Activated B cell treated with CpG ODN at 0.5 μM for 24 hours (primary cell): ENCODE measurements around the gene TSN. TPM values are rescaled to one million over a fixed set of nuclear protein-coding genes. Genes with fewer than 3 reads are reported as not detected.
"Not testable (repeated sequence)": the region's sequence is repeated elsewhere in the genome, so short reads cannot be mapped to it uniquely, and the experiment has no call there.

ENCODE experiments used
- ATAC-seq: fragments of 200-7000 bp; cut with Tn5 transposase; one replicate; pipeline ENCODE4 v1.10.0; 2021; ENCODE audit warnings: low read depth, mild to moderate bottlenecking, moderate library complexity
- CTCF ChIA-PET: fragments of 350-600 bp; sonication (Branson Sonifier 250); formaldehyde crosslinking; loops from one replicate; lab custom pipeline; 2021; ENCODE audit warnings: antibody characterized with exemption; lab: Charles Lee
- POLR2A ChIA-PET: fragments of 350-600 bp; sonication (Branson Sonifier 250); formaldehyde crosslinking; loops from one replicate; lab custom pipeline; 2021; ENCODE audit warnings: antibody characterized with exemption; lab: Charles Lee
- DNase-seq: peaks from one replicate; pipeline ENCODE4 v3.0.0; 2022
- H3K27ac Mint-ChIP-seq: one replicate; pipeline ENCODE4 v1.8.0; 2020; ENCODE audit warnings: mixed read lengths
- H3K27me3 Mint-ChIP-seq: one replicate; pipeline ENCODE4 v1.8.0; 2021; ENCODE audit warnings: mixed read lengths
- H3K36me3 Mint-ChIP-seq: one replicate; pipeline ENCODE4 v1.8.0; 2021; ENCODE audit warnings: low read depth, mixed read lengths
- H3K4me1 Mint-ChIP-seq: one replicate; pipeline ENCODE4 v1.8.0; 2021; ENCODE audit warnings: mixed read lengths
- H3K4me3 Mint-ChIP-seq: one replicate; pipeline ENCODE4 v1.8.0; 2020; ENCODE audit warnings: mild to moderate bottlenecking, mixed read lengths
- H3K9me3 Mint-ChIP-seq: one replicate; pipeline ENCODE4 v1.8.0; 2020; ENCODE audit warnings: mixed read lengths
- CTCF ChIP-seq: fragments of 200-600 bp; IDR thresholded peaks from one replicate; pipeline ENCODE4 v1.8.0; 2022; ENCODE audit warnings: antibody characterized with exemption, mild to moderate bottlenecking
- intact Hi-C: fragments of 100-400 bp; cut with micrococcal nuclease; formaldehyde crosslinking; loops from one replicate; pipeline ENCODE4 v1.15.1; 2024
- total RNA-seq: library from RNA; stranded (reverse); gene quantifications from 2 replicates; pipeline ENCODE4 v1.2.3, GENCODE V29; 2022

TSN gene
- total RNA-seq, 1 donor from 2014 or later = 60.8 TPM

DNA sequence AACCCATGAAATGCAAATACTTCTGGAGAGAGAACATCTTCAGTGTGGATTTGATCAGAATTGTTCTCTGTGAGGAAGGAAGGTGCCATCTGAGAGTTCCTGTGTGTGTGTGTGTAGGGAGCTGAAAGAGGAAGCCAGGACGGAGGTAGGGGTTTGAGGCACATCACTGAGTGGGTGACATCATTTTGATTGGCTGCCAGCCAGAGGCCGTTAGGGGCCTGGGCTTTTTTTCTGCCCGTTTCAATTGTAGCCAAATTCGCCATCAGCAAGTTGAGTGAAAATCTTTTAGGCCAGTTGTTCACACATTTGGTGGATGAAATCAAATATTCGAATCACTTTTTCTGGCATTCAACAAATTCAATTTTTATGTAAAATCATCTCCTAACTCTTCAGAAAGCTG is 48.9 kb downstream of the TSN start:
- intact Hi-C loops = no loop called here
- ChIA-PET POLR2A (interaction anchor here (0.7 kb wide), 1 partner anchor 48 kb away, joined by 3 read pairs; no protein-coding TSS in a partner anchor), CTCF (no interaction called here)
- Mint-ChIP-seq H3K36me3 (peaks cover 4% of the 10 kb centered on the region), H3K9me3 (peaks cover 8% of the 10 kb centered on the region), H3K27me3 (peaks cover 2% of the 10 kb centered on the region), H3K4me3 (no peak overlapping the region), H3K27ac (no peak overlapping the region), H3K4me1 (peaks cover 15% of the 10 kb centered on the region)
- ATAC-seq = no peak
- no peak for DNase-seq
- no peak for TF ChIP-seq CTCF

DNA sequence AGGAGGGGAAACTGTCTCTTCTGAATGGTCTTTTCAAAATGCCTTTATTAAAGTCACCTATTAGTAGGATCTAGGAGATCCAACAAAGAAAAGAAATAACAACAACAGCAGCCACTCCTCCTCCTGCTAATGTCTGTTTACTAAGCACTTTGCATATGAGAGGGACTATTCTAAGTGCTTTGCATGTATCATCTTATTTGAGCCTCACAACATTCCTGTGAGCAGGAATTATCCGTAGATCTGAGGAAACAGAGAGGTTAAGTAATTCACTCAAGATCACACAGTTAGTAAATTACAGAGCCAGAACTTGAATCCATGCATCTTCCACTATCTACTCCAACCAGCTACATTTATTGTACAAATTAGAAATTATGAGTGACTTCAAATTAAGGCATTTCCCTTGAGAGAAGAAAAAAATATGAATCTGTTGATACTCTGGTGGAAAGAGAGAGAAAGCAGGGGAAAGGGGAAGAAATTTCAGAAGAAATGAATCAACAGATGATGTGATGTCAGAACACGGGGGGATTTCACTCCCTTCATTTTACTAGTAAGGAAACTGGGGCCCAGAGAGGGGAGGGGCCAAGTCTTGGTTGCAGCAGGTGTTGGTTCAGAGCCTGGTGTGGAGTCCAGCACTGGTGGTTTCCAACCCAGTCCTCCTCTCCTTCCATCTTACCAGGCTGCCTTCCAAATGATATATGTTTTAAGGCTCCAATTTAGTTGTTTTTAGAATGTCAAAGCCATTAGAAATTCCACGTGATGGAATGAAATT is 49.7 kb downstream of the TSN start:
- no peak for TF ChIP-seq CTCF
- H3K4me1 Mint-ChIP-seq = peaks cover 15% of the 10 kb centered on the region
- H3K27me3 Mint-ChIP-seq = peaks cover 2% of the 10 kb centered on the region
- ChIA-PET CTCF (no interaction called here), POLR2A (no interaction called here)
- DNase-seq (no peak), ATAC-seq (no peak)
- intact Hi-C loops = no loop called here
- H3K4me3 Mint-ChIP-seq = no peak overlapping the region
- peaks cover 8% of the 10 kb centered on the region for H3K9me3 Mint-ChIP-seq
- H3K27ac Mint-ChIP-seq = no peak overlapping the region
- peaks cover 4% of the 10 kb centered on the region for H3K36me3 Mint-ChIP-seq

GRCh38 chr2:121805766-121806143 is 50.3 kb downstream of the TSN start:
- H3K9me3 Mint-ChIP-seq = peaks cover 8% of the 10 kb centered on the region
- ChIA-PET CTCF (no interaction called here), POLR2A (no interaction called here)
- H3K36me3 Mint-ChIP-seq = peaks cover 4% of the 10 kb centered on the region
- DNase-seq (no peak), ATAC-seq (no peak)
- TF ChIP-seq CTCF = no peak
- H3K27ac Mint-ChIP-seq = no peak overlapping the region
- no peak overlapping the region for H3K4me3 Mint-ChIP-seq
- peaks cover 2% of the 10 kb centered on the region for H3K27me3 Mint-ChIP-seq
- peaks cover 15% of the 10 kb centered on the region for H3K4me1 Mint-ChIP-seq
- intact Hi-C loops = no loop called here

- H3K27me3 Mint-ChIP-seq, H3K36me3 Mint-ChIP-seq, CTCF ChIA-PET, H3K9me3 Mint-ChIP-seq, intact Hi-C loops, DNase-seq, POLR2A ChIA-PET, ATAC-seq, H3K27ac Mint-ChIP-seq, H3K4me3 Mint-ChIP-seq: not testable (repeated sequence)
- peaks cover 15% of the 10 kb centered on the region for H3K4me1 Mint-ChIP-seq
Measured at GRCh38 chr2:121807771-121808170, 52.3 kb downstream of the TSN start.

DNA sequence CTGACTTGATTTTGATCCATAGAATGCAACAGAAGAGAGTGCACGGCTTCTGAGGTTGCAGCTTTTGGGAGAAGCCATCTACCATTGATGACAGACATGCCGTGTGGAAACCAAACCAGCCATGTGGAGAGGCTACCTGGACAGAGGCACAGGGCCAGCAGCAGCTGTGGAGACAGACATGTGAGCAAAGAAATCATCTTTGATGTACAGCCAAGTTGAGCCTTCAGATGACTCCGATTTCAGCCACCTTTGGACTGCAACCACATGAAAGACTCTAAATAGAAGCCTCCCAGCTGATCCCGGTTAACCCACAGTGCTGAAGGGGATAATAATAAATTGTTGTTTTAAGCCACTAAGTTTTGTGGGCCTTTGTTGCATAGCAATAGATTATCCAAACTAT is 54.2 kb downstream of the TSN start:
- H3K36me3 Mint-ChIP-seq = no peaks in the 10 kb centered on the region
- CTCF ChIA-PET = no interaction called here
- H3K4me3 Mint-ChIP-seq = no peak overlapping the region
- peaks cover 3% of the 10 kb centered on the region for H3K4me1 Mint-ChIP-seq
- intact Hi-C loops = no loop called here
- DNase-seq = no peak
- peaks cover 2% of the 10 kb centered on the region for H3K27me3 Mint-ChIP-seq
- TF ChIP-seq CTCF = no peak
- no peaks in the 10 kb centered on the region for H3K9me3 Mint-ChIP-seq
- POLR2A ChIA-PET = no interaction called here
- no peak for ATAC-seq
- H3K27ac Mint-ChIP-seq = no peak overlapping the region
